Gastrocnemius medialis (tissue), 4 donors: ENCODE measurements around the gene HBZ. TPM values are rescaled to one million over a fixed set of nuclear protein-coding genes. Genes with fewer than 3 reads are reported as not detected.
A peak's percentile ranks its signal among the peaks of the same experiment; 100 is the strongest.
"Not testable (repeated sequence)": the region's sequence is repeated elsewhere in the genome, so short reads cannot be mapped to it uniquely, and the experiment has no call there.

Experiments used
- ATAC-seq, 2 donors: fragments of 150-250 bp; one replicate each; pipeline ENCODE4 v1.9.1; 2016
- DNase-seq, 2 donors: peaks; one replicate each; pipeline ENCODE4 v3.0.0-alpha.2; 2019
- H3K27ac ChIP-seq, 4 donors: fragments of 200-600 bp; sonication (generic); 1 replicate in 1 of 4; 2 replicates in 3 of 4; pipeline ENCODE4 v1.5.1; 2016 to 2018; ENCODE audit warnings: mild to moderate bottlenecking in 2 of 4, moderate library complexity in 1 of 4
- H3K27me3 ChIP-seq, 3 donors: fragments of 200-600 bp; sonication (generic) in 2 of 3; 1 replicate in 1 of 3; 2 replicates in 2 of 3; pipeline versions ENCODE4 v1.5.1 to v1.6.0; 2016 to 2019; ENCODE audit warnings: mild to moderate bottlenecking in 1 of 3, moderate library complexity in 1 of 3
- H3K36me3 ChIP-seq, 2 donors: fragments of 200-600 bp; sonication (generic) in 1 of 2; one replicate each; pipeline ENCODE4 v1.5.1; 2017 to 2018
- H3K4me1 ChIP-seq, 2 donors: fragments of 200-600 bp; sonication (generic) in 1 of 2; one replicate each; pipeline ENCODE4 v1.5.1; 2016 to 2017; ENCODE audit warnings: mild to moderate bottlenecking in 2 of 2
- H3K4me3 ChIP-seq, 4 donors: fragments of 200-600 bp; sonication (generic) in 3 of 4; 1 replicate in 1 of 4; 2 replicates in 3 of 4; pipeline ENCODE4 v1.5.1; 2016 to 2019; ENCODE audit warnings: mild to moderate bottlenecking in 2 of 4
- H3K9me3 ChIP-seq, 3 donors: fragments of 200-600 bp; sonication (generic) in 2 of 3; 1 replicate in 1 of 3; 2 replicates in 2 of 3; pipeline ENCODE4 v1.5.1; 2016 to 2019
- POLR2A ChIP-seq, 2 donors: fragments of 450-650 bp; IDR thresholded peaks; one replicate each; pipeline ENCODE4 v1.6.1; 2017; ENCODE audit warnings: antibody characterized with exemption in 2 of 2, mild to moderate bottlenecking in 2 of 2, moderate library complexity in 2 of 2
- in situ Hi-C, 4 donors: fragments of 200-750 bp; cut with MboI; loops; one replicate each; pipeline versions ENCODE4 v1.15.0 to v1.8.0; 2017; ENCODE audit warnings: low sequenced_read_pairs in 4 of 4
- intact Hi-C: fragments of 100-400 bp; cut with DNase I; formaldehyde crosslinking; loops from one replicate; pipeline ENCODE4 v1.15.1; 2023; ENCODE audit warnings: low total_unique reads
- total RNA-seq, 4 donors: library from RNA; depleted of rRNA; stranded (reverse); fragments of >200 nt; gene quantifications; one replicate each; pipeline versions ENCODE4 v1.1.0 to v1.2.3, GENCODE V29; 2016
- TF ChIP-seq, protein P1 (sequence below), 5 experiments: fragments of 450-650 bp in 3 of 5; fragments of 200-600 bp in 2 of 5; sonication (generic) in 2 of 5; IDR thresholded peaks in 4 of 5; conservative IDR thresholded peaks in 1 of 5; 1 replicate in 4 of 5; 2 replicates in 1 of 5; pipeline ENCODE4 v1.5.1; 2016 to 2019; ENCODE audit warnings: antibody characterized with exemption in 5 of 5, mild to moderate bottlenecking in 3 of 5, moderate library complexity in 3 of 5

Gene HBZ
- total RNA-seq, 4 donors from 2014 or later = not detected

DNA sequence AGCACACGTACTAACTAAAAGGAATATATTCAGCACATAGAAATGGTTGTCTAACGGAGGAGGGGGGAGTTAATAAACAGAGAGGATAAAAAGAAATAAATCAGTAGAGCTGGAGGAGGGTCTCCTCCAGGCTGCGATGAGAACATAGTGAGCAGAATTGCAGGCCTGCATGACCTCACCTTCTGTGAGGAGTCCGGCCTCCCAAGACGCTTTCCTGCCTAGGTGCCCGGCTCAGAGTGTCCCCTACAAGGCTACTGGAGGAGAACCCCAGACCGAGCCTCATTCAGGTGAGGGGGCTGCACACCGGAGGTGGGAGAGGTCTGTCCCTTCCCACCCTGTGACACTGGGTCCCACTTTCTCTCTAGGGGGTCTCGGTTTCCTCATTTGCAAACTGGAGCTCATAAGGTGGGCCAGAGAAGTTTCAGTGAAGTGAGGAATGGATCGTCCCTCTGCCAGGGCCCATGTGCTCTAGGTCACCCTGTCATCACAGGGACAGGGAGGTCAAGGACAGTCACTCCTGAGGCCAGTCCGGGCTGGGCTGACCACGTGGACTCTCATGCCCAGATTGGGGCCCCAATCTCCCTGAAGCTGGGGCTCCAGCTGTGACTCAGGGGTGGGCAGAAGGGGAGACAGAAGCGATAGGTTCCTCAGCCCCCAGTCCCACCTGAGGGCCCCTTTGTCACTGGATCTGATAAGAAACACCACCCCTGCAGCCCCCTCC is 10.0 kb downstream of the HBZ start:
- H3K27me3 ChIP-seq = peaks cover 25 to 35% (median 30%) of the 10 kb centered on the region in 3 donors
- no peak overlapping the region for H3K4me3 ChIP-seq
- ATAC-seq = no peak
- intact Hi-C loops = no loop called here
- in situ Hi-C loops = no loop called here
- peaks cover 0 to 18% of the 10 kb centered on the region in 2 donors for H3K4me1 ChIP-seq
- no peak for DNase-seq
- no peaks in the 10 kb centered on the region for H3K9me3 ChIP-seq
- no peaks in the 10 kb centered on the region for H3K36me3 ChIP-seq
- H3K27ac ChIP-seq = no peak overlapping the region
- no peak for TF ChIP-seq POLR2A (IDR thresholded peaks at IDR 0.05)
- TF ChIP-seq, protein P1, sequence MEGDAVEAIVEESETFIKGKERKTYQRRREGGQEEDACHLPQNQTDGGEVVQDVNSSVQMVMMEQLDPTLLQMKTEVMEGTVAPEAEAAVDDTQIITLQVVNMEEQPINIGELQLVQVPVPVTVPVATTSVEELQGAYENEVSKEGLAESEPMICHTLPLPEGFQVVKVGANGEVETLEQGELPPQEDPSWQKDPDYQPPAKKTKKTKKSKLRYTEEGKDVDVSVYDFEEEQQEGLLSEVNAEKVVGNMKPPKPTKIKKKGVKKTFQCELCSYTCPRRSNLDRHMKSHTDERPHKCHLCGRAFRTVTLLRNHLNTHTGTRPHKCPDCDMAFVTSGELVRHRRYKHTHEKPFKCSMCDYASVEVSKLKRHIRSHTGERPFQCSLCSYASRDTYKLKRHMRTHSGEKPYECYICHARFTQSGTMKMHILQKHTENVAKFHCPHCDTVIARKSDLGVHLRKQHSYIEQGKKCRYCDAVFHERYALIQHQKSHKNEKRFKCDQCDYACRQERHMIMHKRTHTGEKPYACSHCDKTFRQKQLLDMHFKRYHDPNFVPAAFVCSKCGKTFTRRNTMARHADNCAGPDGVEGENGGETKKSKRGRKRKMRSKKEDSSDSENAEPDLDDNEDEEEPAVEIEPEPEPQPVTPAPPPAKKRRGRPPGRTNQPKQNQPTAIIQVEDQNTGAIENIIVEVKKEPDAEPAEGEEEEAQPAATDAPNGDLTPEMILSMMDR (IDR thresholded peaks at IDR 0.05 in 4 of 5, conservative IDR thresholded peaks at IDR 0.05 in 1 of 5) = no peak

DNA sequence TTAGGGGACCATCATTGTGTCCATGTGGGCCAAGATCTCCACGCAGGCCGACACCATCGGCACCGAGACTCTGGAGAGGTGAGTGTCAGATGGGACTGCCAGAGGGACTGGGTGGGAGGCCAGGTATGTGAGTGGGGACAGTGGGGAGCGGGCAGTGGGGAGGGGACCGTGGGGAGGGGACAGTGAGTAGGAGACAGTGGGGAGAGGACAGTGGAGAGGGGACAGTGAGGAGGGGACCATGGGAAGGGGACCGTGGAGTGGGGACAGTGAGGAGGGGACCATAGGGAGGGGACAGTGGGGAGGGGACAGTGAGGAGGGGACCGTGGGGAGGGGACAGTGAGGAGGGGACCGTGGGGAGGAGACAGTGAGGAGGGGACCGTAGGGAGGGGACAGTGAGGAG is 10.7 kb downstream of the HBZ start:
- DNase-seq, ATAC-seq, H3K27ac ChIP-seq, H3K9me3 ChIP-seq, intact Hi-C loops, in situ Hi-C loops, H3K36me3 ChIP-seq, H3K4me3 ChIP-seq: not testable (repeated sequence)
- peaks cover 32 to 40% (median 35%) of the 10 kb centered on the region in 3 donors for H3K27me3 ChIP-seq
- H3K4me1 ChIP-seq = peaks cover 0 to 18% of the 10 kb centered on the region in 2 donors

DNA sequence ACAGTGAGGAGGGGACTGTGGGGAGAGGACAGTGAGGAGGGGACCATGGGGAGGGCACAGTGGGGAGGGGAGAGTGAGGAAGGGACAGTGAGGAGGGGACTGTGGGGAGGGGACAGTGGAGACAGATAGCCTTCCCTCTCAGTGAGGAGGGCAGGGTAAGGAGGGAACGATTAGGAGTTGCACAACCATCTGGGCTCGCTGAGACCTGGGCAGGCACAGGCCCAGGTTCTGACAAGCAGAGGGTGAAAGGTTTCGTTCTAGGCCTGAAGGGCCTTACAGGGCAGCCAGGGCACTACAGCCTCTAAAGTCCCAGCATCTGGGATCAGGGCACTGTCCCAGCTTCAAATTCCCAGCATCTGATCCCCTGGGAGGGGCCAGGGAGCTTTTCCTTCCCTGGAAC is 11.3 kb downstream of the HBZ start:
- in situ Hi-C loops, H3K4me3 ChIP-seq, DNase-seq, intact Hi-C loops, H3K27ac ChIP-seq, H3K36me3 ChIP-seq, H3K9me3 ChIP-seq: not testable (repeated sequence)
- Histone ChIP-seq H3K27me3 (peaks cover 38 to 43% (median 38%) of the 10 kb centered on the region in 3 donors), H3K4me1 (peaks cover 0 to 18% of the 10 kb centered on the region in 2 donors)
- peak in 1 of 2 donors; percentile 39 for ATAC-seq

DNA sequence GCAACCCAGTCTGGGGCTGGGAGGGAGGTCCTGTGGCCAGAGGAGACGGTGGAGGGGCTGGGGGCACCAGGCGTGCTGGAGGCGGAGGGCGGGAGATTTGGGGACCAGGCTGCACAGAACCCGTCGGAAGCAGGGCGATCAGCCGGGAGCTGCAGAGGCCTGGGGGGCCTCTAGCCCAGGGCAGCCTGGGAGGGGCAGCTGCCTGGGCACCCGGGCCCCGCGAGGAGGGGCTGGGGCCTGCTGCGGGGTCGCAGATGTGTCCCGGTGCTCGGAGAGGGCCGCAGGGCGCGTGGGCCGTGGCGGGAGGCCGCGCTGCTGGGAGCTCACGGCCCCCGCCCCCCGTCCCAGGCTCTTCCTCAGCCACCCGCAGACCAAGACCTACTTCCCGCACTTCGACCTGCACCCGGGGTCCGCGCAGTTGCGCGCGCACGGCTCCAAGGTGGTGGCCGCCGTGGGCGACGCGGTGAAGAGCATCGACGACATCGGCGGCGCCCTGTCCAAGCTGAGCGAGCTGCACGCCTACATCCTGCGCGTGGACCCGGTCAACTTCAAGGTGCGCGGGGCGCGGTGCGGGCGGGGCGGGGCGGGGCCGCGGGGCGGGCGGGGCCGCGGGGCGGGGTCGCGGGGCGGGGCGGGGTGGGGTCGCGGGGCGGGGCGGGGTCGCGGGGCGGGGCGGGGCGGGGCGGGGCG is 11.8 kb downstream of the HBZ start:
- ATAC-seq, H3K27ac ChIP-seq, DNase-seq, intact Hi-C loops, H3K9me3 ChIP-seq, H3K4me3 ChIP-seq, H3K36me3 ChIP-seq, in situ Hi-C loops: not testable (repeated sequence)
- peaks cover 44 to 48% (median 44%) of the 10 kb centered on the region in 3 donors for H3K27me3 ChIP-seq
- H3K4me1 ChIP-seq = peaks cover 0 to 18% of the 10 kb centered on the region in 2 donors

DNA sequence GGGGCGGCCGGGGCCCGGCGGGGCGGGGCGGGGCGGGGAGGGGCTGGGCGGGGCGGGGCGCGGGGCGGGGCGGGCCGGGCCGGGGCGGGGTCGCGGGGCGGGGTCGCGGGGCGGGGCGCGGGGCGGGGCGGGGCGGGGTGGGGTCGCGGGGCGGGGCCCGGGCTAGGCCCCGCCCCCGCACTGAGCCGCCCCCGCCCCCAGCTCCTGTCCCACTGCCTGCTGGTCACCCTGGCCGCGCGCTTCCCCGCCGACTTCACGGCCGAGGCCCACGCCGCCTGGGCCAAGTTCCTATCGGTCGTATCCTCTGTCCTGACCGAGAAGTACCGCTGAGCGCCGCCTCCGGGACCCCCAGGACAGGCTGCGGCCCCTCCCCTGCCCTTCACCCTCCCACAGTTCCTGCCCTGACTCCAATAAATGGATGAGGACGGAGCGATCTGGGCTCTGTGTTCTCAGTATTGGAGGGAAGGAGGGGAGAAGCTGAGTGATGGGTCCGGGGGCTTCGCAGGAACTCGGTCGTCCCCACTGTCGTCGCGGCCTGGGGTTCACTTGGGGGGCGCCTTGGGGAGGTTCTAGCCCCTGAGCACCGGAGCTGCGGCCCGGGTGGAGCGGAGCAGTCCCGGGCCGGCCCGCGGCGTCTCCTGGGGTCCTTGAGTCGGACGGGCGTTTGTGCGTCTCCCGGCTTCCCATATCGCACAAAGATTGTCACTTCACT is 12.5 kb downstream of the HBZ start:
- no peak for ATAC-seq
- in situ Hi-C loops = no loop called here
- no peak for DNase-seq
- Histone ChIP-seq H3K27ac (no peak overlapping the region), H3K27me3 (peaks cover 45 to 52% (median 45%) of the 10 kb centered on the region in 3 donors), H3K9me3 (no peaks in the 10 kb centered on the region), H3K4me1 (peaks cover 0 to 18% of the 10 kb centered on the region in 2 donors), H3K36me3 (no peaks in the 10 kb centered on the region), H3K4me3 (peak overlapping the region in 2 of 4 donors; percentile 30 to 40)
- no peak for TF ChIP-seq POLR2A (IDR thresholded peaks at IDR 0.05)
- TF ChIP-seq, protein P1 (IDR thresholded peaks at IDR 0.05 in 4 of 5, conservative IDR thresholded peaks at IDR 0.05 in 1 of 5) = no peak
- intact Hi-C loops = no loop called here
